Endometrial microvascular endothelial cells (primary cell): ENCODE measurements around the gene FKBP9. TPM values are rescaled to one million over a fixed set of nuclear protein-coding genes. Genes with fewer than 3 reads are reported as not detected.

ENCODE experiments used
- in situ Hi-C: cut with HindIII; loops from 2 replicates; pipeline ENCODE4 v1.10.0; 2017; ENCODE audit warnings: low sequenced_read_pairs, low pct_unique_long_range_greater_than_20kb; ENCODE audit errors: inconsistent ontology term
- total RNA-seq: library from RNA; depleted of rRNA; stranded (reverse); fragments of >200 nt; gene quantifications from one replicate; pipeline ENCODE4 v1.2.3, GENCODE V29; 2015; ENCODE audit errors: inconsistent ontology term

Gene FKBP9
- total RNA-seq, 1 donor from 2014 or later, result 114 TPM

DNA sequence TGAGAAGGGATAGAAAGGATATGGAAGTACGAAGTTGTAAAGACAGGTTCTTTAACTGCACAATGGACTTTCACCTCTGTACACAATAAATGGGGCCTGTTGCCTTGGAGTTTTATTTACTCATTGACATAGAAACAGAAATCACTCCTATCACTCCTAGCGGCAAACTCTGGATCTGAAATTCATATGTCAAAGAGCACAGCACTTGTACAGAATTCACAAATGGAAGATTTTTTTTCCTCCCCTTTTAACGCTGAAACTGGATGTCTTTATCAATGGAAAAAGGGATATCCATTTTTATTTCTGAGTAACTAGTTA lies 87.1 kb downstream of the FKBP9 start:
- in situ Hi-C loops, result loop anchor here (10.0 kb wide), 1 partner anchor 100 kb away; no protein-coding TSS in a partner anchor

DNA sequence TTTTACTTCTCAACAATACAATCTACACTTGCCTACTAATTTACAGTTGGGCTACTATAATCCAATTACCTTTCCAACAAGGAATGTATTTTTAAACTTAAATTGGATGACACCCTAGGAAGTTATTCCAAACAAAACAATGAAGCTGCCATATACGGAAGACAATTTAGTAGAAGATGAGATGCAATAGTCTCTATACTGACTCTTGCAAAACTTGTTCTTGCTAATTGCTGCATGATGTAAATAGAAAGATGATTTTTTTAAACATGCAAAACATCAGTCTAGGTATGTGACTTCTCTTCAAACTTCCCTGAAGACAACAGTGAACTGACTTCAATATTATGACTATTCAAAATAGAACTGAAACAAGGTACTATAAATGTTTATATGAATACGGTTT lies 87.7 kb downstream of the FKBP9 start:
- in situ Hi-C loops, result loop anchor here (10.0 kb wide), 1 partner anchor 100 kb away; no protein-coding TSS in a partner anchor

DNA sequence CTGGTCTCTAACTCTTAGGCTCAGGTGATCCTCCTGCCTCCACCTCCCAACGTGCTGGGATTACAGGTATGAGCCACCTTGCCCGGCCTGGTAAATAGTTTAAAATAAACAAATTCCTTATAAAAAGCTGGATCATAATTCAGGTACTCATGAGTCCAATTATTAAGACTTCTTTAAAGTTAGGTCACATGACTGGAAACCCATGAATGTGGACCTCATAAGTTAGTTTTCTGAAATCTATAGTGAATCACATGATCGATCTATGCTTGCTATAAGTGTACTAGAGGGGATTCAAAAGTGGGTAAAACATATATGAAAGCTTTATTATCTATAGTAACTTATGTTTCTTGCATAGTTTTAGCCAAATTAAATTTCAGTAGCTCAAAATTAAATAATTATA lies 91.0 kb downstream of the FKBP9 start:
- in situ Hi-C loops, result loop anchor here (10.0 kb wide), 1 partner anchor 103 kb away; no protein-coding TSS in a partner anchor

- in situ Hi-C loops, result loop anchor here (10.0 kb wide), 1 partner anchor 104 kb away; no protein-coding TSS in a partner anchor
Measured at GRCh38 chr7:33048704-33049103, 91.5 kb downstream of the FKBP9 start.

DNA sequence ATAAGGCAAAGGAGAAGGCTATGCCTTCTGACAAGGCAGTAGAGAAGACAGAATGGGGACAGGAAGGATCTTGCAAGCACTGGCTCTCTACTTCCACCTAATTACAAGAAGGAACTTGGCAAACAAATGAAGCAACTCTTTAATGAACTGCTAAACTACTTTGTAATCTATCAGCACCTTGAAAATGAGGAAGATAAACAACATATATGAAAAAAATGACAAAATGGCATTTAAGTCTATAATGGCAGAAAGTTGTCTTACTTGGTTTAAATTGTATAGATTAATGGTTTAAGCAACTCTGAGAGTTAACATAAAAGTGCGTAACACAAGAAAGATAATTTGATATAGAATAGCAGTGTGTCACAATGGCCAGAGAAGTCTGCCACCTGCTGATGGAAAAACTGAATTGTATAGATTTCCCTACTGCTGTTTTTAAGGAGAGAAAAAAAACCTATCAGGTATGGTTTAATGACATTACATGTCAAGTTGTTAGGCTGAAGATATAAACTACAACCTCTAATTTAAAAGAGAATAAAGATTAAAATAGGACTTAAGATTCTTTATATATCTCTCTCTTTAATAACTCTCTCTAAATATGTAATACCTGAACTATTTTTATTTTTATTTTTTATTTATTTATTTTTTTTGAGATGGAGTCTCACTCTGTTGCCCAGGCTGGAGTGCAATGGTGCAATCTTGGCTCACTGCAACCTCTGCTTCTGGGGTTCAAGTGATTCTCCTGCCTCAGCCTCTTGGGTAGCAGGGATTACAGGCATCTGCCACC lies 93.5 kb downstream of the FKBP9 start:
- in situ Hi-C loops, result no loop called here

GRCh38 chr7:33053721-33054120 lies 96.5 kb downstream of the FKBP9 start:
- in situ Hi-C loops, result no loop called here

GRCh38 chr7:33054261-33054964 lies 97.2 kb downstream of the FKBP9 start:
- in situ Hi-C loops, result no loop called here

- in situ Hi-C loops, result no loop called here
Measured at GRCh38 chr7:33055158-33055557, 97.9 kb downstream of the FKBP9 start.

Other genes with a start within 250 kb of the FKBP9 start
- gene KBTBD2, start 65.7 kb upstream of the FKBP9 start, total RNA-seq, result 26.5 TPM
- 20.3 TPM for gene NT5C3A, start 105.3 kb downstream of the FKBP9 start, total RNA-seq
- 4.6 TPM for gene RP9, start 152.0 kb downstream of the FKBP9 start, total RNA-seq
- gene BBS9, start 172.1 kb downstream of the FKBP9 start, total RNA-seq, result 9.7 TPM